WTC11 (cell line): Measurements from ENCODE around the gene CARM1. TPM values are rescaled to one million over a fixed set of nuclear protein-coding genes. Genes with fewer than 3 reads are reported as not detected.

Experiments
- ATAC-seq: fragments of 200-7000 bp; cut with Tn5 transposase; 2 replicates; pipeline ENCODE4 v1.10.0; 2021; ENCODE audit warnings: mild to moderate bottlenecking, moderate library complexity
- CTCF ChIA-PET: fragments of 300-600 bp; sonication (Branson Sonifier 250); formaldehyde crosslinking; loops from one replicate; lab custom pipeline; 2021; ENCODE audit warnings: antibody characterized with exemption; lab: Charles Lee
- POLR2A ChIA-PET: fragments of 350-600 bp; sonication (Branson Sonifier 250); formaldehyde crosslinking; loops from one replicate; lab custom pipeline; 2021; ENCODE audit warnings: antibody characterized with exemption; lab: Charles Lee
- DNase-seq: peaks from one replicate; pipeline ENCODE4 v3.0.0; 2021; ENCODE audit warnings: low spot score
- H3K27ac Mint-ChIP-seq: 2 replicates; pipeline ENCODE4 v1.8.0; 2021; ENCODE audit warnings: mixed read lengths
- H3K27me3 Mint-ChIP-seq: 2 replicates; pipeline ENCODE4 v1.8.0; 2021; ENCODE audit warnings: low read depth, mild to moderate bottlenecking, moderate library complexity, mixed read lengths
- H3K36me3 Mint-ChIP-seq: 2 replicates; pipeline ENCODE4 v1.8.0; 2021; ENCODE audit warnings: mixed read lengths
- H3K4me1 Mint-ChIP-seq: 2 replicates; pipeline ENCODE4 v1.8.0; 2022; ENCODE audit warnings: mixed read lengths
- H3K4me3 Mint-ChIP-seq: 2 replicates; pipeline ENCODE4 v1.8.0; 2021; ENCODE audit warnings: mild to moderate bottlenecking, moderate library complexity, mixed read lengths
- H3K9me3 Mint-ChIP-seq: 2 replicates; pipeline ENCODE4 v1.8.0; 2021; ENCODE audit warnings: mixed read lengths
- ATF1 ChIP-seq: sonication (generic); formaldehyde crosslinking; IDR thresholded peaks from 2 replicates; pipeline ENCODE4 v1.8.1; 2023; ENCODE audit warnings: mild to moderate bottlenecking, moderate library complexity, missing genetic modification reagents
- CBFB ChIP-seq: sonication (generic); formaldehyde crosslinking; IDR thresholded peaks from 2 replicates; pipeline ENCODE4 v1.8.1; 2022; ENCODE audit warnings: mild to moderate bottlenecking, low read depth, missing genetic modification reagents
- FOXK1 ChIP-seq: sonication (generic); formaldehyde crosslinking; IDR thresholded peaks from 2 replicates; pipeline ENCODE4 v1.8.0; 2022; ENCODE audit warnings: mild to moderate bottlenecking, moderate library complexity, missing genetic modification reagents
- MXD4 ChIP-seq: fragments of 250-450 bp; sonication (Bioruptor Pico); IDR thresholded peaks from 2 replicates; pipeline ENCODE4 v1.8.0; 2021; ENCODE audit warnings: mild to moderate bottlenecking, moderate library complexity, borderline replicate concordance
- MYBL2 ChIP-seq: sonication (generic); formaldehyde crosslinking; IDR thresholded peaks from 2 replicates; pipeline ENCODE4 v1.8.1; 2023; ENCODE audit warnings: mild to moderate bottlenecking, moderate library complexity, missing genetic modification reagents
- NR1H2 ChIP-seq: sonication (generic); formaldehyde crosslinking; IDR thresholded peaks from 2 replicates; pipeline ENCODE4 v1.9.0; 2021; ENCODE audit warnings: mild to moderate bottlenecking, moderate library complexity, missing genetic modification reagents
- NR3C1 ChIP-seq: sonication (generic); formaldehyde crosslinking; conservative IDR thresholded peaks from 2 replicates; pipeline ENCODE4 v1.8.1; 2023; ENCODE audit warnings: low read depth, mild to moderate bottlenecking, missing genetic modification reagents
- RELA ChIP-seq: sonication (generic); formaldehyde crosslinking; IDR thresholded peaks from 2 replicates; pipeline ENCODE4 v1.8.1; 2022; ENCODE audit warnings: missing genetic modification reagents, mild to moderate bottlenecking, borderline replicate concordance
- SP1 ChIP-seq: sonication (generic); formaldehyde crosslinking; conservative IDR thresholded peaks from 2 replicates; pipeline ENCODE4 v1.8.1; 2022; ENCODE audit warnings: missing genetic modification reagents
- ZNF138 ChIP-seq: sonication (generic); formaldehyde crosslinking; conservative IDR thresholded peaks from 2 replicates; pipeline ENCODE4 v1.8.1; 2022; ENCODE audit warnings: mild to moderate bottlenecking, moderate library complexity, missing genetic modification reagents
- ZNF232 ChIP-seq: sonication (generic); formaldehyde crosslinking; IDR thresholded peaks from 2 replicates; pipeline ENCODE4 v1.8.0; 2022; ENCODE audit warnings: mild to moderate bottlenecking, missing genetic modification reagents
- ZNF416 ChIP-seq: fragments of 250-450 bp; sonication (Bioruptor Pico); IDR thresholded peaks from 2 replicates; pipeline ENCODE4 v1.9.0; 2021; ENCODE audit warnings: mild to moderate bottlenecking, inconsistent platforms
- total RNA-seq: library from RNA; stranded (reverse); gene quantifications from 3 replicates; pipeline ENCODE4 v1.2.3, GENCODE V29; 2021
- TF ChIP-seq, protein P1 (sequence below): sonication (generic); formaldehyde crosslinking; IDR thresholded peaks from 2 replicates; pipeline ENCODE4 v1.8.1; 2022; ENCODE audit warnings: missing genetic modification reagents, borderline replicate concordance
- TF ChIP-seq, protein P2 (sequence below): sonication (generic); formaldehyde crosslinking; IDR thresholded peaks from 2 replicates; pipeline ENCODE4 v1.8.1; 2023; ENCODE audit warnings: mild to moderate bottlenecking, missing genetic modification reagents, moderate library complexity
- TF ChIP-seq, protein P3 (sequence below): fragments of 250-450 bp; sonication (Bioruptor Pico); conservative IDR thresholded peaks from 2 replicates; pipeline ENCODE4 v1.9.0; 2021; ENCODE audit warnings: mild to moderate bottlenecking
- TF ChIP-seq, protein P4 (sequence below): sonication (generic); formaldehyde crosslinking; IDR thresholded peaks from 2 replicates; pipeline ENCODE4 v1.8.0; 2022; ENCODE audit warnings: mild to moderate bottlenecking, missing genetic modification reagents
- TF ChIP-seq, protein P5 (sequence below): sonication (generic); formaldehyde crosslinking; IDR thresholded peaks from 2 replicates; pipeline ENCODE4 v1.8.0; 2023; ENCODE audit warnings: missing genetic modification reagents, mild to moderate bottlenecking, borderline replicate concordance
- TF ChIP-seq, protein P6 (sequence below): fragments of 250-450 bp; sonication (Bioruptor Pico); IDR thresholded peaks from 2 replicates; pipeline ENCODE4 v1.9.0; 2021; ENCODE audit warnings: moderate library complexity, mild to moderate bottlenecking, inconsistent platforms, borderline replicate concordance
- TF ChIP-seq, protein P7 (sequence below): sonication (generic); formaldehyde crosslinking; conservative IDR thresholded peaks from 2 replicates; pipeline ENCODE4 v1.8.1; 2023; ENCODE audit warnings: mild to moderate bottlenecking, low read depth, missing genetic modification reagents, moderate library complexity

The CARM1 gene
- total RNA-seq, 1 experiment from 2014 or later: 125 TPM

DNA sequence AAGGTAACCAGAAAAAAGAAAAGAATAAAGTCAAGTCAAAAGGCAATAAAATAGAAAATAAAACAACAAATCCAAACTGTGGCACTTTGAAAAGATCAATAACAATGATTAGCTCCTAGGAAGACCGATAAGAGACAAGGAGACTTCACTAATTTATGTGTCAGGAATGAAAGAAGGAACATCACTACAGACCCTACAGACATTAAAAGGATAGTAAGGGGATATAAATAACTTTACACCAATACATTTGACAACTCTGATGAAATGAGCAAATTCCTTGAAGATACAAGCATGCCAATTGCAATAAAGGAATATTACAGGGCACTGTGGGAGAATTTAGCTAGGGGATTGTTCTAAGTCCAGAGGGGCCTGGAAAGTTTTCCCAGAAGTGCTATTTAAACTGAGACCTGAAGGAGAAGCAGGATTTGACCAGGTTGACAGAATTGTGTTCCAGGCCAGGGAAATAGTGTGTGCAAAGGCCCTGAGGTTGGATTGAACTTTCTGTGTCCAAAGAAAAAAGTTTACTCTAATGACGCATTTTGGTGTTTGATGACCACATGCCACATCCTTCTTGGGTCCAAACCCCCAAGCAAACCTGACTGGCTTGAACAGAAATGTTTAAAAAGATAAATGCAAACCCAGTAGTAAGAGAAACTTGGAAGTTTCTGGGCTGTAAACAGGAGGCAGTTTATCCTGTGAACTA is 24.7 kb upstream of the CARM1 start:
- peaks cover 35% of the 10 kb centered on the region for H3K27me3 Mint-ChIP-seq
- ChIA-PET CTCF (interaction anchor here (1.1 to 2.4 kb wide), 5 partner anchors 9 to 18 kb away, joined by 4 to 23 read pairs (median 6); partner anchors contain the start of gene TMED1), POLR2A (interaction anchor here (1.0 kb wide), 1 partner anchor 11 kb away, joined by 6 read pairs; the partner anchor contains the start of gene TMED1)
- no peak overlapping the region for H3K27ac Mint-ChIP-seq
- no peak overlapping the region for H3K4me3 Mint-ChIP-seq
- no peak for DNase-seq
- peaks cover 10% of the 10 kb centered on the region for H3K9me3 Mint-ChIP-seq
- H3K36me3 Mint-ChIP-seq: no peaks in the 10 kb centered on the region
- H3K4me1 Mint-ChIP-seq: no peaks in the 10 kb centered on the region
- no peak for ATAC-seq
- TF ChIP-seq FOXK1 (CRISPR knock-in tag): no peak
- no peak for TF ChIP-seq ZNF416
- TF ChIP-seq, protein P1, sequence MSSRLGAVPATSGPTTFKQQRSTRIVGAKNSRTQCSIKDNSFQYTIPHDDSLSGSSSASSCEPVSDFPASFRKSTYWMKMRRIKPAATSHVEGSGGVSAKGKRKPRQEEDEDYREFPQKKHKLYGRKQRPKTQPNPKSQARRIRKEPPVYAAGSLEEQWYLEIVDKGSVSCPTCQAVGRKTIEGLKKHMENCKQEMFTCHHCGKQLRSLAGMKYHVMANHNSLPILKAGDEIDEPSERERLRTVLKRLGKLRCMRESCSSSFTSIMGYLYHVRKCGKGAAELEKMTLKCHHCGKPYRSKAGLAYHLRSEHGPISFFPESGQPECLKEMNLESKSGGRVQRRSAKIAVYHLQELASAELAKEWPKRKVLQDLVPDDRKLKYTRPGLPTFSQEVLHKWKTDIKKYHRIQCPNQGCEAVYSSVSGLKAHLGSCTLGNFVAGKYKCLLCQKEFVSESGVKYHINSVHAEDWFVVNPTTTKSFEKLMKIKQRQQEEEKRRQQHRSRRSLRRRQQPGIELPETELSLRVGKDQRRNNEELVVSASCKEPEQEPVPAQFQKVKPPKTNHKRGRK (CRISPR knock-in tag): no peak
- TF ChIP-seq, protein P2, sequence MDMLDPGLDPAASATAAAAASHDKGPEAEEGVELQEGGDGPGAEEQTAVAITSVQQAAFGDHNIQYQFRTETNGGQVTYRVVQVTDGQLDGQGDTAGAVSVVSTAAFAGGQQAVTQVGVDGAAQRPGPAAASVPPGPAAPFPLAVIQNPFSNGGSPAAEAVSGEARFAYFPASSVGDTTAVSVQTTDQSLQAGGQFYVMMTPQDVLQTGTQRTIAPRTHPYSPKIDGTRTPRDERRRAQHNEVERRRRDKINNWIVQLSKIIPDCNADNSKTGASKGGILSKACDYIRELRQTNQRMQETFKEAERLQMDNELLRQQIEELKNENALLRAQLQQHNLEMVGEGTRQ (CRISPR knock-in tag): no peak
- TF ChIP-seq RELA (CRISPR knock-in tag): no peak
- TF ChIP-seq MXD4 (CRISPR knock-in tag): no peak
- TF ChIP-seq NR3C1 (CRISPR knock-in tag): no peak
- no peak for TF ChIP-seq ZNF138 (CRISPR knock-in tag)
- TF ChIP-seq SP1 (CRISPR knock-in tag): no peak
- TF ChIP-seq MYBL2 (CRISPR knock-in tag): no peak
- TF ChIP-seq ZNF232: no peak
- TF ChIP-seq, protein P3, sequence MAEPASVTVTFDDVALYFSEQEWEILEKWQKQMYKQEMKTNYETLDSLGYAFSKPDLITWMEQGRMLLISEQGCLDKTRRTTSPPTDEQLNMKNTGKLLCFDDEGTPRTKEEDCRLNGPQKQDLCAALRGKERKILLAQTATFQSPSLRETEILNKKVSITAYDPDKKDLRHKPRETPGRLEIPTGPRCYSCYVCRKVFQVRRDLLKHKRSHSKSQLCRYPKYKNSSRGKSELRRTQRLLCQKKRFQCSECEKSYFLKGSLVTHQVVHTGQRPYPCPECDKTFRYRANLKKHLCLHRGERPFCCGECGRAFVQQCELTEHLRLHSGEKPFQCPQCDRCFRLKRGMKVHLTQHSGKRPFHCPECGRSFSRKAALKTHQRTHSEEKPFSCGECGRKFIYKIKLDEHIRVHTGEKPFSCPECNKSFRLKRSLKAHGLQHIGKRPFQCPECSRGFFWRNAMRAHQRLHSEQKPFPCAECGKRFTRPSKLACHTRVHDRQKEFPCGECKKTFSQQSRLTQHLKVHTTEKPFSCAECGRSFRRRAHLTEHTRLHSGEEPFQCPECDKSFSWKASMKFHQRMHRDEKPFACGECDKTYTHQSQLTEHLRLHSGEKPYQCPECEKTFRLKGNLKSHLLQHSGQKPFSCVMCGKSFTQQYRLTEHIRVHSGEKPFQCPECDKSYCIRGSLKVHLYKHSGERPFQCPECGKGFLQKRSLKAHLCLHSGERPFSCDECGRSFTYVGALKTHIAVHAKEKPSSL (CRISPR knock-in tag): no peak
- no peak for TF ChIP-seq NR1H2 (CRISPR knock-in tag)
- TF ChIP-seq, protein P4, sequence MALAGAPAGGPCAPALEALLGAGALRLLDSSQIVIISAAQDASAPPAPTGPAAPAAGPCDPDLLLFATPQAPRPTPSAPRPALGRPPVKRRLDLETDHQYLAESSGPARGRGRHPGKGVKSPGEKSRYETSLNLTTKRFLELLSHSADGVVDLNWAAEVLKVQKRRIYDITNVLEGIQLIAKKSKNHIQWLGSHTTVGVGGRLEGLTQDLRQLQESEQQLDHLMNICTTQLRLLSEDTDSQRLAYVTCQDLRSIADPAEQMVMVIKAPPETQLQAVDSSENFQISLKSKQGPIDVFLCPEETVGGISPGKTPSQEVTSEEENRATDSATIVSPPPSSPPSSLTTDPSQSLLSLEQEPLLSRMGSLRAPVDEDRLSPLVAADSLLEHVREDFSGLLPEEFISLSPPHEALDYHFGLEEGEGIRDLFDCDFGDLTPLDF (CRISPR knock-in tag): no peak

DNA sequence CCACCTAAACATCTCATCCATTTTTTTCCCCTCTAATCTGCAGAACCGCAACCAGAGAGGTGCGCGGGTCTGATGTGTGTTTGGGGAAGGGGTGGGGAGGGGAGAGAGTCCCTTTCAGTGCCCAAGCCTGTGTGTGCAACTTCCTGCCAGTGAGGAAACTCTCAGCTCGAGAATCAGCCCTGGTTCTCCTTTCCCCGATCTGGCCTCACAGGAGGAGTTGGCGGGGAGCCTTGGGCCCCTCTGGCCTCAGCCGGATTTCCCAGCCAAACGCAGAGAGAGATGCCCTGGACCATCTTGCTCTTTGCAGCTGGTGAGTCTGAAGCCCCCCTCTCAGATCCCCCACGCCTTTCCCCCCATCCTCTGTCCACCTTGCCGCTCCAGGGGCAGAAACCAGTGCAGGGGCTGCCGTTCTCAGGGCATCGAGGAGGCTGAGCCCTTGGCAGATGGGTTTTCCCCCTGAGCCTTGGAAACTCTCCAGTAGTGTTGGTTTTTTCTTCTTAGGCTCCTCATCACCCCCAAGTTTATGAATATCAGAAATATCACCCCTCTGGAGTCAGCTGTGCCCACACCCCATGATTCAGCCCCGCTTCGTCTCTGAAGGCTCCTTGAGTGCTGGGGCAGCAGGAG is 23.0 kb upstream of the CARM1 start, which contains the start of gene C19orf38:
TSS of gene C19orf38 (plus strand) at position 186 of the 627 bp plus-strand sequence. CDS start at position 280, 94 bp downstream.
- H3K4me1 Mint-ChIP-seq: no peaks in the 10 kb centered on the region
- peaks cover 10% of the 10 kb centered on the region for H3K9me3 Mint-ChIP-seq
- DNase-seq (no peak), ATAC-seq (no peak)
- peaks cover 36% of the 10 kb centered on the region for H3K27me3 Mint-ChIP-seq
- no peak within 1 kb of the TSS for H3K4me3 Mint-ChIP-seq
- H3K27ac Mint-ChIP-seq: no peak within 1 kb of the TSS
- H3K36me3 Mint-ChIP-seq: no peaks in the 10 kb centered on the region
- CTCF ChIA-PET: interaction anchor here (0.6 to 2.8 kb wide), 5 partner anchors 9 to 23 kb away, joined by 3 to 20 read pairs (median 5); no protein-coding TSS in a partner anchor
- POLR2A ChIA-PET: no interaction called here
- no peak for TF ChIP-seq FOXK1 (CRISPR knock-in tag)
- TF ChIP-seq, protein P5, sequence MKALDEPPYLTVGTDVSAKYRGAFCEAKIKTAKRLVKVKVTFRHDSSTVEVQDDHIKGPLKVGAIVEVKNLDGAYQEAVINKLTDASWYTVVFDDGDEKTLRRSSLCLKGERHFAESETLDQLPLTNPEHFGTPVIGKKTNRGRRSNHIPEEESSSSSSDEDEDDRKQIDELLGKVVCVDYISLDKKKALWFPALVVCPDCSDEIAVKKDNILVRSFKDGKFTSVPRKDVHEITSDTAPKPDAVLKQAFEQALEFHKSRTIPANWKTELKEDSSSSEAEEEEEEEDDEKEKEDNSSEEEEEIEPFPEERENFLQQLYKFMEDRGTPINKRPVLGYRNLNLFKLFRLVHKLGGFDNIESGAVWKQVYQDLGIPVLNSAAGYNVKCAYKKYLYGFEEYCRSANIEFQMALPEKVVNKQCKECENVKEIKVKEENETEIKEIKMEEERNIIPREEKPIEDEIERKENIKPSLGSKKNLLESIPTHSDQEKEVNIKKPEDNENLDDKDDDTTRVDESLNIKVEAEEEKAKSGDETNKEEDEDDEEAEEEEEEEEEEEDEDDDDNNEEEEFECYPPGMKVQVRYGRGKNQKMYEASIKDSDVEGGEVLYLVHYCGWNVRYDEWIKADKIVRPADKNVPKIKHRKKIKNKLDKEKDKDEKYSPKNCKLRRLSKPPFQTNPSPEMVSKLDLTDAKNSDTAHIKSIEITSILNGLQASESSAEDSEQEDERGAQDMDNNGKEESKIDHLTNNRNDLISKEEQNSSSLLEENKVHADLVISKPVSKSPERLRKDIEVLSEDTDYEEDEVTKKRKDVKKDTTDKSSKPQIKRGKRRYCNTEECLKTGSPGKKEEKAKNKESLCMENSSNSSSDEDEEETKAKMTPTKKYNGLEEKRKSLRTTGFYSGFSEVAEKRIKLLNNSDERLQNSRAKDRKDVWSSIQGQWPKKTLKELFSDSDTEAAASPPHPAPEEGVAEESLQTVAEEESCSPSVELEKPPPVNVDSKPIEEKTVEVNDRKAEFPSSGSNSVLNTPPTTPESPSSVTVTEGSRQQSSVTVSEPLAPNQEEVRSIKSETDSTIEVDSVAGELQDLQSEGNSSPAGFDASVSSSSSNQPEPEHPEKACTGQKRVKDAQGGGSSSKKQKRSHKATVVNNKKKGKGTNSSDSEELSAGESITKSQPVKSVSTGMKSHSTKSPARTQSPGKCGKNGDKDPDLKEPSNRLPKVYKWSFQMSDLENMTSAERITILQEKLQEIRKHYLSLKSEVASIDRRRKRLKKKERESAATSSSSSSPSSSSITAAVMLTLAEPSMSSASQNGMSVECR (CRISPR knock-in tag): no peak
- no peak for TF ChIP-seq CBFB (CRISPR knock-in tag)
- TF ChIP-seq, protein P6, sequence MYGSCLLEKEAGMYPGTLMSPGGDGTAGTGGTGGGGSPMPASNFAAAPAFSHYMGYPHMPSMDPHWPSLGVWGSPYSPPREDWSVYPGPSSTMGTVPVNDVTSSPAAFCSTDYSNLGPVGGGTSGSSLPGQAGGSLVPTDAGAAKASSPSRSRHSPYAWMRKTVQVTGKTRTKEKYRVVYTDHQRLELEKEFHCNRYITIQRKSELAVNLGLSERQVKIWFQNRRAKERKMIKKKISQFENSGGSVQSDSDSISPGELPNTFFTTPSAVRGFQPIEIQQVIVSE (CRISPR knock-in tag): no peak
- TF ChIP-seq ATF1 (CRISPR knock-in tag): no peak
- TF ChIP-seq, protein P7, sequence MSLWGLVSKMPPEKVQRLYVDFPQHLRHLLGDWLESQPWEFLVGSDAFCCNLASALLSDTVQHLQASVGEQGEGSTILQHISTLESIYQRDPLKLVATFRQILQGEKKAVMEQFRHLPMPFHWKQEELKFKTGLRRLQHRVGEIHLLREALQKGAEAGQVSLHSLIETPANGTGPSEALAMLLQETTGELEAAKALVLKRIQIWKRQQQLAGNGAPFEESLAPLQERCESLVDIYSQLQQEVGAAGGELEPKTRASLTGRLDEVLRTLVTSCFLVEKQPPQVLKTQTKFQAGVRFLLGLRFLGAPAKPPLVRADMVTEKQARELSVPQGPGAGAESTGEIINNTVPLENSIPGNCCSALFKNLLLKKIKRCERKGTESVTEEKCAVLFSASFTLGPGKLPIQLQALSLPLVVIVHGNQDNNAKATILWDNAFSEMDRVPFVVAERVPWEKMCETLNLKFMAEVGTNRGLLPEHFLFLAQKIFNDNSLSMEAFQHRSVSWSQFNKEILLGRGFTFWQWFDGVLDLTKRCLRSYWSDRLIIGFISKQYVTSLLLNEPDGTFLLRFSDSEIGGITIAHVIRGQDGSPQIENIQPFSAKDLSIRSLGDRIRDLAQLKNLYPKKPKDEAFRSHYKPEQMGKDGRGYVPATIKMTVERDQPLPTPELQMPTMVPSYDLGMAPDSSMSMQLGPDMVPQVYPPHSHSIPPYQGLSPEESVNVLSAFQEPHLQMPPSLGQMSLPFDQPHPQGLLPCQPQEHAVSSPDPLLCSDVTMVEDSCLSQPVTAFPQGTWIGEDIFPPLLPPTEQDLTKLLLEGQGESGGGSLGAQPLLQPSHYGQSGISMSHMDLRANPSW (CRISPR knock-in tag): no peak
- TF ChIP-seq ZNF232: no peak
